NOMO-1 treated with dmso at 0.1 percent for 144 hours (cell line): ENCODE data around the gene MCEMP1.

Experiments
- DNase-seq: peaks from one replicate; lab custom pipeline; 2025; ENCODE audit not compliant: unreplicated experiment; lab: John Stamatoyannopoulos, UW

The MCEMP1 gene

DNA sequence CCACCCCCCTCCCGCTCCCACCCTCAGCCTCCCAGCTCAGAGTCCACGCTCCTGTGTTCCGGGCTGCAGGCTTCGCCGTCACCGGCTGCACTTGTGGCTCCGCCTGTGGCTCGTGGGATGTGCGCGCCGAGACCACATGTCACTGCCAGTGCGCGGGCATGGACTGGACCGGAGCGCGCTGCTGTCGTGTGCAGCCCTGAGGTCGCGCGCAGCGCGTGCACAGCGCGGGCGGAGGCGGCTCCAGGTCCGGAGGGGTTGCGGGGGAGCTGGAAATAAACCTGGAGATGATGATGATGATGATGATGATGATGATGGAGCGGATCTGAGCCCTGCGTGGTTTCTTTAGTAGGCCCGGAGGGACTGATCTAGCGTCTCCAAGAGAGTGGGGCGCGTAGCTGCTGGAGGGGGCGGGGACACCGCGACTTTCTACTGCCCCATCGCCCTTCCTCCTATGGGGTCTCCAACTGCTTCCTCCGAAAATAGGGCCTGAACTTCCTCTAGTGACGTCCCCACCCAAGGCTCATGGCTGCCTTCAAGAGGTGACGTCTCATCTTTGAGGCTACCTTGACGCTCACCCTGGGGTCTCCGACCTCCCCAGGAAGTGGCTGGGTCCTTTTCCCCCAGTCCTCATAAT is 6.6 kb upstream of the MCEMP1 start:
- DNase-seq: no peak

GRCh38 chr19:7670790-7671189 is 6.1 kb upstream of the MCEMP1 start:
- no peak for DNase-seq

GRCh38 chr19:7672522-7672921 is 4.4 kb upstream of the MCEMP1 start:
- no peak for DNase-seq

GRCh38 chr19:7674010-7675005 is 2.6 kb upstream of the MCEMP1 start:
- DNase-seq: peak; percentile 83

GRCh38 chr19:7676376-7676775 is 514 bp upstream of the MCEMP1 start:
- peak; percentile 52 for DNase-seq

- no peak for DNase-seq
Observed at GRCh38 chr19:7677669-7678311, 900 bp downstream of the MCEMP1 start.

DNA sequence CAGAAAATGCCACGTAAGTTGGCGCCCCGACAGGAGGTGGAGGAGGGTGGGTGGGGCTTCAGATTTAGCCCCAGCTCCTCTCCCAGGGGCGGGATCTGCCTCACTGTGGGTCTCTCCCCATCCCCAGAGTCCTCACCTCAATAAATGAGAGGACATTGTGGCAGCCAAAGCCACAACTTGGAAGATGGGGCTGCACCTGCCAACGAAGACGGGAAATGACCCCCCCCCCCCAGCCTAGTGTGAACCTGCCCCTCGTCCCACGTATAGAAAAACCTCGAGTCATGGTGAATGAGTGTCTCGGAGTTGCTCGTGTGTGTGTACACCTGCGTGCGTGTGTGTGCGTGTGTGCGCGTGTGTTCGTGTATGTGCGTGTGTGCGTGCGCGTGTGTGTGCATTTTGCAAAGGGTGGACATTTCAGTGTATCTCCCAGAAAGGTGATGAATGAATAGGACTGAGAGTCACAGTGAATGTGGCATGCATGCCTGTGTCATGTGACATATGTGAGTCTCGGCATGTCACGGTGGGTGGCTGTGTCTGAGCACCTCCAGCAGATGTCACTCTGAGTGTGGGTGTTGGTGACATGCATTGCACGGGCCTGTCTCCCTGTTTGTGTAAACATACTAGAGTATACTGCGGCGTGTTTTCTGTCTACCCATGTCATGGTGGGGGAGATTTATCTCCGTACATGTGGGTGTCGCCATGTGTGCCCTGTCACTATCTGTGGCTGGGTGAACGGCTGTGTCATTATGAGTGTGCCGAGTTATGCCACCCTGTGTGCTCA is 2.3 kb downstream of the MCEMP1 start:
- DNase-seq: no peak

DNA sequence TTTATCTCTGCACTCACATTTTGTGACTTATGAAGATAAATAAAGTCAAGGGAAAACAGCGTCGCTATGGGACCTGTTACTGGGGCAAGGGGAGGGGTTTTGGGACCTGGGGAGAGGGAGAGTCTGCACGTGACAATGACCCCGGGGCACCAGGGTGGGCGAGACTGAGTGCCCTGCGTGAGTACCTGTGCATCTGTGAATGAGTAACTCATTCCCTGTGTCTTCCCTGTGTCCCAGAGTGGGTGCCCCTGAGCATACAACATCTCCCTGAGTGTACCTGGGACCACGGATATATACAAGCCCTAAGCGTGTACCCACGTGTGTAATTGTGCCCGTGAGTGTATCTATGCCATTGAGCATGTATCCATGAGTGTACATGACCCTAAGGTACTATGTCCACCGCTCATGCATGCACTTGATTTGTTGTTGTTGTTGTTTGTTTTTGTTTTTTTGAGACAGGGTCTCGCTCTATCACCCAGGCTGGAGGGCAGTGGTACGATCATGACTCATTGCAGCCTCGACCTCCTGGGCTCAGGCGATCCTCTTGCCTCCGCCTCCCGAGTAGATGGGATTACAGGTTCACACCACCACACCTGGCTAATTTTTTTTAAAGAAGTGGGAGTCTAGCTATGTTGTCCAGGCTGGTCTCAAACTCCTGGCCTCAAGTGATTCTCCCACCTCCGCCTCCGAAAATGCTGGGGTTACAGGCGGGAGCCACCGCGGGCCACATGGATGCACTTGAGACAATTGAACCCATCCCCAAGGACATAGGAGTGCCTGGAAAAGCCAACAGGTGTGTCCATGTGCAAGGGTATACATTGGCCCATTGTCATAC is 3.1 kb downstream of the MCEMP1 start:
- no peak for DNase-seq

- peak; percentile 81 for DNase-seq
Observed at GRCh38 chr19:7680606-7681339, 3.9 kb downstream of the MCEMP1 start, which contains the start of gene TRAPPC5. TRAPPC5 (plus strand) TSS chr19:7680833; CDS start chr19:7682254, 1,421 bp downstream.

- DNase-seq: peak; percentile 94
Observed at GRCh38 chr19:7681340-7682174, 4.7 kb downstream of the MCEMP1 start.

DNA sequence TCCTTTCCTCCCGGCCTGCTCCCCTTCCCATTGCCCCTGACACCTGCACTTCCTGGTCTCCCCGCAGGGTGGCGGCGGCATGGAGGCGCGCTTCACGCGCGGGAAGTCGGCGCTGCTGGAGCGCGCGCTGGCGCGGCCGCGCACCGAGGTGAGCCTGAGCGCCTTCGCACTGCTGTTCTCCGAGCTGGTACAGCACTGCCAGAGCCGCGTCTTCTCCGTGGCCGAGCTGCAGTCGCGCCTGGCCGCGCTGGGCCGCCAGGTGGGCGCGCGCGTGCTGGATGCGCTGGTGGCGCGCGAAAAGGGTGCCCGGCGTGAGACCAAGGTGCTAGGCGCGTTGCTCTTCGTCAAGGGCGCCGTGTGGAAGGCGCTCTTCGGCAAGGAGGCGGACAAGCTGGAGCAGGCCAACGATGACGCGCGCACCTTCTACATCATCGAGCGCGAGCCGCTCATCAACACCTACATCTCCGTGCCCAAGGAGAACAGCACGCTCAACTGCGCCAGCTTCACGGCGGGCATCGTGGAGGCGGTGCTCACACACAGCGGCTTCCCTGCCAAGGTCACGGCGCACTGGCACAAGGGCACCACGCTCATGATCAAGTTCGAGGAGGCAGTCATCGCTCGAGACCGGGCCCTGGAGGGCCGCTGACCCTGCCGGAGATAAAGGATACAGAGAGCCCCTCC is 5.4 kb downstream of the MCEMP1 start:
- DNase-seq: no peak

- DNase-seq: no peak
Observed at GRCh38 chr19:7685546-7686445, 8.9 kb downstream of the MCEMP1 start.

- DNase-seq: no peak
Observed at GRCh38 chr19:7687177-7687576, 10.3 kb downstream of the MCEMP1 start.

DNA sequence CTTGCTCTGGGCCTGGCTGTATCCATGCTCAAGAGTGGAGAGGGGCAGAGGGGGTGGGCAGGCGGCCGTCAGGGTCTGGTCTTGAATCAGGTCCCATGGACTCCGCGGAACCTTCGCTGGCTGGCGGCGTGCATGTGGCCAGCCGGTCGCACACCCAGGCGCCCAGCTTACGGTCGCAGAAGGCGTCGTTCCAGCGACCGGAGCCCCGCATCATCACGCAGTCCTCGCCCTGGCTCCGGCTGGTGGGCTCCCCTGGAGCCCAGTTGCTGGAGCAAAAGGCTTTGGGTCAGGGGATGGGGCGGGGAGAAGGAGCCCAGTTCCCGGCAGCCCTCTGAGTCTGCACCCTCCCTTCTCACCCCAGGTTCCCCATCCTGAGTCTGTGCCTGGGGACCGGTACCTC is 12.3 kb downstream of the MCEMP1 start:
- DNase-seq: no peak

DNA sequence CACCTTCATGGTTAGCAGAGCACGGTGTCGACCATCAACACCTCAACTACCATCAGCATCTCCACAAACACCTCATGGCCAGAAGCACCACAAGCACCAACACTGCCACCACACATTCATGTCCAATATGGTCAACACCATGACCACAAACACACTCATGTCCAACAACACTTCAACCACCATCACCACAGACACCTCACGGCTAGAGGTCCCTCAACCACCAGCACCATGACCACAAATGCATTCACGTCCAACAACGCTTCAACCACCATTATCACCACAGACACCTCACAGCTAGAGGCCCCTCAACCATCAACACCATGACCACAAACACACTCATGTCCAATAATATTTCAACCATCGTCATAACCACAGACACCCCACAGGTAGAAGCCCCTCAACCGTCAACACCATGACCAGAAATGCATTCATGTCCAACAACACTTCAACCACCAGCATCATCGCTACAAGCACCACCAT is 13.9 kb downstream of the MCEMP1 start:
- no peak for DNase-seq

DNA sequence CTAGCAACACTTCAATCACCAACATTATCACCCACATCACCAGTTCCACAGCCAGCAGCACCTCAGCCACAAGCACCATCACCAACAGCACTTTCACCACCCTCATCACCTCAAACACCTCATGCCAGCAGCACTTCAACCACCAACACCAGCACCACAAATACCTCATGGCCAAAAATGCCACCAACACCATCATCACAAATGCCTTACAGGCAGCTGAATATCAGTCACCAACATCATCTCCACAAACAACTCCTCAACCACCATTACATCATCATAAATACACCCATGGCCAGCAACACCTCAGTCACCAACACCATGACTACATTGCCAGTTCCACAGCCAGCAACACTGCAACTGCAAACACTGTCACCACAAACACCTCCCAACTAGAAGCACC is 14.6 kb downstream of the MCEMP1 start:
- no peak for DNase-seq
